Stimulated activated CD8-positive, alpha-beta memory T cell treated with anti-CD3 and anti-CD28 coated beads, Interleukin-15, amount 100 ng/mL, for 1 hour (primary cell): ENCODE results near the gene SAXO1.
"Not testable (repeated sequence)": the region's sequence is repeated elsewhere in the genome, so short reads cannot be mapped to it uniquely, and the experiment has no call there.

Experiments
- DNase-seq: peaks from one replicate; pipeline ENCODE4 v3.0.0-alpha.2; 2020; ENCODE audit warnings: low read depth

SAXO1 gene

GRCh38 chr9:18970393-18970792 is 62.6 kb downstream of the SAXO1 start:
- no peak for DNase-seq

GRCh38 chr9:18969128-18969527 is 63.9 kb downstream of the SAXO1 start:
- DNase-seq, result no peak

- no peak for DNase-seq
Observed at GRCh38 chr9:18955626-18956025, 77.4 kb downstream of the SAXO1 start.

- DNase-seq, result no peak
Observed at GRCh38 chr9:18951936-18952335, 81.1 kb downstream of the SAXO1 start.

DNA sequence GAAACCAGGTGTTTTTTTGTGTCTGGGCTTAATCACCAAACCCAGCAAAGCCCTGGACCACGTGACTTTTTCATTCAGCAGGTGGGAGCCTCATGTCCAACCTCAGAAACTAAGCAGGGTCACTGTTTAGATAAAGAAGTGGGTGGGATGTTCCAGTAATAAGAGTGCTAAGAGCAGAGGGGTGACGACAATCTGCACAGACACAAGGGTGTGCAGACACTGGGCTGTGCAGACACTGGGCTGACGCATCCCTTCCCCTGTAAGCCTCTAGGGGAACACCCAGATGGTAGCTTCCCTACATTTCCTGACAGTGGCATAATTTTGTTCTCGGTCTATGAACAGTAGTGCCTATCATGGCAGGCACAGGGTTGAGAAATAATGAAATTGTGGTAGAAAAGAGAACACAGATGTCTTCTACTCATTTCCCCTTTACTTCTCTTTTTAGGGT is 85.1 kb downstream of the SAXO1 start:
- no peak for DNase-seq

- DNase-seq, result no peak
Observed at GRCh38 chr9:18942801-18943200, 90.2 kb downstream of the SAXO1 start.

- DNase-seq, result no peak
Observed at GRCh38 chr9:18941060-18941740, 91.8 kb downstream of the SAXO1 start.

GRCh38 chr9:18939943-18940342 is 93.1 kb downstream of the SAXO1 start:
- DNase-seq, result no peak

- no peak for DNase-seq
Observed at GRCh38 chr9:18936094-18936871, 96.7 kb downstream of the SAXO1 start.

GRCh38 chr9:18935541-18935940 is 97.5 kb downstream of the SAXO1 start:
- no peak for DNase-seq

- not testable (repeated sequence) for DNase-seq
Observed at GRCh38 chr9:18930611-18931010, 102.4 kb downstream of the SAXO1 start.

- no peak for DNase-seq
Observed at GRCh38 chr9:18928711-18929110, 104.3 kb downstream of the SAXO1 start.

- DNase-seq, result no peak
Observed at GRCh38 chr9:18926513-18926912, 106.5 kb downstream of the SAXO1 start.

- DNase-seq, result no peak
Observed at GRCh38 chr9:18925880-18926279, 107.1 kb downstream of the SAXO1 start.

GRCh38 chr9:18923671-18924430 is 109.2 kb downstream of the SAXO1 start:
- no peak for DNase-seq

DNA sequence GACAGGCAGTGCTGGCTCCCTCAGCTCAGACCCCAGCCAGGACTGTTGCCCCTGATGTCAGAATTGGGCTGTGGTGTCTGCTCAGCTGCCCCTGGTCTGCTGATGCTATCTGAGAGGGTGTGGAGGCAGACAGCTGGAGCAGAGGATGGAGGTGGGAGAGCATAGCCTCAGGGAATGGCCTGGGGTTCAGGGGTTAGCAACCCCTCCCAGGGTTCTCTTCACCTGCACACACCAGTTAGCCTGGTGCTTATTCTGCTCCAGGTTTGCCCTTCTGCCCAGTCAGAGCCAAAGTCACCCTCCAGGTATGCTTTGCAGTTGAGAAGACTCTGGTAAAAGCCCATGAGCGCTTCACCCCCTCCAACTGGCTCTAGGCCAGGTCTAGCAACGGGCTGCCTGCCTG is 109.8 kb downstream of the SAXO1 start:
- DNase-seq, result no peak

DNA sequence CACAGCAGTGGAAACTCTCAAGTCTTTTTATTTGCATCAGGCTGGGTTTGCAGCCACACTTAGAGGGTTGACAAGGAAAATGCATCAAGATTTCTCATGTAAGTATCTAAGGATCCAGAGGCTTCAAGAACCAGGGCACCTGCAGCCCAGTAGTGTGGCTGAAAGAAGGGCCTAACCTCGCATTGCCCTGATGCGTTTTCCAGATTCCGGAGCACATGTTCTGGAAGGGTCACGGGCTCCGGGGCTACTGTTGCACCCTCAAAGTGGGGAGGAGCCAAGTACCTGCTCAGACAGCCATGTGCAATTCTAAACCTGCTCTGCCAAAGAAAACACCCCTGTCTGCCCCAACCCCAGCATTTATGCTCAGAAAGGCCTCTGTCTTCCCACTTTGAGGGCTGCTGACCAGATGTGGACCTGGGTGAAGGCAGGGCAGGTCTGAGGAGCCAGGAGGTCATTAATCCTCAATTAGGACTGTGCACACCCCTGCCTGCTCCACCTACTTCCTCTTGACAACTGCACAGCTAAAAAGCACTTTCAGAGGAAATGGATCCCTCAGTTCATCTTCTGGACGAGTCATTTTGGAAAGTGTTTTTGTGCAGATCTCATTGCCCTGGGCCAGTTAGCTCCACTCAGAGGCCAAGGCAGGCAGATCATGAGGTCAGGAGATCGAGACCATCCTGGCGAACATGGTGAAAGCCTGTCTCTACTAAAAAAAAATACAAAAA is 110.7 kb downstream of the SAXO1 start:
- DNase-seq, result no peak

DNA sequence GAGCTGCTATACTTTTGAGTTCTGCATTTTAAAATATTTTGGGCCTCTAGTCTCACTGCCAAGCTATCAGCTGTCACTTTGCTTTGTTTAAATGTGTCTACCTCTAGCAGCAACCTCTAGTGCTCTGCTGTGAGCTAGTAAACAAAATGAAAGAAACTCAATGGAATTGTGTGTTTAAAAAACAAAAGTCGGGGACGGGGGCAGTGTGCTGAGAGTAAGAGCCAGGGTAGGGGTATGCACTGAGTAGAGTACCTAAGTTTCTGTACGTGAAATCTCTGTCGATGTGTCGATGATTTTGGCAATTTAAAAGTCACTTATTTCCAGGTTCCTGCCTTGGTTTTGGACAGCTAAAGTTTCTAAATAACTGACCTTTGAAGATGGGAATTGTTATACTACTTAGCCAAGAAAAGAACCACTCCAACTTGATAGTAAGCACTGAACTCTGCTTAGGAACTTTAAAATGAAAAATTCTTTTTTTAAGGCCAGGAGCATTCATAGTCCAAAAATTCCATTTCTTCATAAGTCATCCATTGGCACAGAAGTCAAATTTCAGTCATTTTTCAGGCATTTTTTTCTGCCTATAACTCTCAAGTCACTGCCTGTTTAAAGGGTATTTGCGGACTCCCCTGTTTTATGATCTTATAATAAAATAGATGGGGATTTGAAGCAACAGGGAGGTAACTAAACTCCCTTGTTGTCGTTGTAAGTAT is 111.5 kb downstream of the SAXO1 start:
- DNase-seq, result no peak

DNA sequence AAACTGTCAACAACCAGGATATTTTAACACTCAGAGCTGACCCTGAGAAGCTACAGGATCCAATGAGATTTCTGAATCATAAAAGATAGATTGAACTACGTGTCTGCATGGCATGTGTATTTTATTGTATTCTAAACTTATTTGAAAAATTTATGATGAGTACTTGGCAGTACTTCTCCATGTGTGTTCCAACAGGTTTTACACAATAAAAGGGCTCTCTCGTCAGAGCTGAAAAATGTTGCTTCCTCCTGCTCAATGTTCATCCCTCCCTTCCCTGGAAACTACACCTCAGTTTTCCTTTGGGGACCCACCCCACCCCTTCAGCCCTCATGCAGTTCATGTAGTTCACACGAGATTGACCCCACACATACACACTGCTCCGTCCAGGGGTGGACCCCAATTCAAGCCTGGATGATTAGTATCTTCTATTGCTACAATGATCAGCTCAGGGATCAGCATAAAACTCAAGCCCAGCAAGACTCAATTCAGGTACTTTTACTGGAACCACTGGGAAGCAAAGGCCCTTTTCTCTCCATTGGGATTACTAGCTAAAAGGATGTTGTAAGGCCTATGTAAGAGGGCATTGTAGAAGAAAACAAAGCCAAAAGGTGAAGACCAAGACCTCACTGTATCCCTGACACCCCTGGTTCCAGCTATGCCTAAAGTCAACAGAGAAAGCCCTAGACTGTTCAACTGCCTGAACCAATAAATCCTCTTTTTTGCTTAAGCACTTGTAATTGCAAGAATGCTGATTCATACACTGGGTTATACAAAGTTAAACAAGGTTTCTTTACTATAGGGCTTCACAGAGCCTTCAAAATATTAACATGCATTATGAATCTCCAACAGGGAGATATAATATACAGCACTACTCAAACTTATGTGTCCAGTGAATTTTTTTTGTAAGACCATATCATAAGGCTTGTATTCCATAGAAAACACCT is 112.6 kb downstream of the SAXO1 start:
- no peak for DNase-seq

GRCh38 chr9:18911714-18912342 is 121.2 kb downstream of the SAXO1 start:
- DNase-seq, result no peak
